Adipose tissue (tissue), 3 donors: ENCODE data around the gene MAP4K5. TPM values are rescaled to one million over a fixed set of nuclear protein-coding genes. Genes with fewer than 3 reads are reported as not detected.

Experiments
- H3K27ac ChIP-seq: one replicate; pipeline ENCODE4 v1.5.1; 2013; ENCODE audit warnings: low read depth, low read length
- WGBS, 3 donors: extraction: QIAGEN DNeasy Blood & Tissue Kit; methylation state at CpG; one replicate each; pipeline ENCODE4 v1.1.7; 2013; 5-methylcytosine and 5-hydroxymethylcytosine counted together
- polyA plus RNA-seq, 3 donors: library from polyadenylated mRNA; stranded (reverse); fragments of 200-250 nt; gene quantifications; one replicate each; pipeline ENCODE4 v1.2.3, GENCODE V29; 2013
- donor health status: healthy with polysubstance abuse.
- donor health status: Bipolar disorder and iron deficiency.
- donor health status: healthy.

MAP4K5 gene
- polyA plus RNA-seq, 3 donors = 13.0 to 23.6 (median 20.6) TPM

- 82 to 85% (median 85%) methylated on average over 3 of the region's 3 CpGs for WGBS, 3 donors
- no peak overlapping the region for H3K27ac ChIP-seq
Observed at GRCh38 chr14:50534416-50534815, 2.0 kb upstream of the MAP4K5 start.

- no peak overlapping the region for H3K27ac ChIP-seq
- 69 to 89% (median 74%) methylated on average over 3 of the region's 3 CpGs for WGBS, 3 donors
Observed at GRCh38 chr14:50533806-50534205, 1.4 kb upstream of the MAP4K5 start.

- no peak overlapping the region for H3K27ac ChIP-seq
- 12 to 34% (median 30%) methylated on average over 5 of the region's 5 CpGs for WGBS, 3 donors
Observed at GRCh38 chr14:50533241-50533705, 904 bp upstream of the MAP4K5 start.

DNA sequence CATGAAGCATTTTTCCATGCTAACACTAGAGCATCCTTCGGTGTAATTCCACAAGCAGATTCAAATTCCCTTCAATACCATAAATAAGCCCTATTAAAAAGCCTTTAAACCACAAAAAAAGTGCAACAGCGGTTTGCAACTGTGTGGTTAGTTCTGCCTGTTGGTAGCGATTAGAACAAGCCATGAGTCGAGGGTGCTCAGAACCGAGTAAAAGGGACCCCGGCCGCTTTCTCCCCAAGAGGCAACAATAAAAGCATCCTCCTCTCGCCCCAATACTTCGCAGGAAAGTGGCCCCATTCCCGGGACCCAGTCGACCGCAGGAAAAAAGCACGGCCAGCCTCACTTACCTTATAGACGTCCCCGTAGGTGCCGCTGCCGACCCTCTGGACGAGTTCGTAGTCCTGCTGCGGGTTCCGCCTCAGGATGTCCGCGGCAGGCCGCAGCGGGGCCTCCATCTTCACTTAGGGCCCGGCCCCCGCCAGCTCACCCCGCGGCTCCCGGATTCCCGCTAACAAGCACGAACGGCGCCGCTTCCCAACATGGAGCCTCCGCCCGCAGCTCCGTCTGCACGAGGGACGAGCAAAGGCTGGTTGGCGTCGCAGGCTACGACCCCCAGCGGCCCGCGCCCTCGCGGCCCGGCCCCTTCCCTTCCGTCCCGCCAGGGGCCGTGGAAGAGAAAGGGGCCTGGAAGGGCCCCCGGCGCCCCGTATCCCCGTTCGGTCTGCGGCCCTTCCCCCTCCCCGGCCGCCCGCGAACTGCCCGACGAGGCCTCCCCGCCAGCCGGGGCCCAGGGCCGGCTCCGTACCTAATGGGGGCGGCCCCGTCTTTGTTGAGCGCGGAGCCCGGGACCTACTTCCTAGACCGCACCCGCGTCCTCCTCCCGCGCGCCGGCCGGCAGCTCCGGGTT is 521 bp downstream of the MAP4K5 start:
- WGBS, 3 donors = 0 to 1% (median 1%) methylated on average over 53 to 82 of the region's 82 CpGs
- H3K27ac ChIP-seq = peak overlapping the region; percentile 96

- 33 to 40% (median 36%) methylated on average over 8 of the region's 8 CpGs for WGBS, 3 donors
- no peak overlapping the region for H3K27ac ChIP-seq
Observed at GRCh38 chr14:50530794-50531365, 1.5 kb downstream of the MAP4K5 start.

DNA sequence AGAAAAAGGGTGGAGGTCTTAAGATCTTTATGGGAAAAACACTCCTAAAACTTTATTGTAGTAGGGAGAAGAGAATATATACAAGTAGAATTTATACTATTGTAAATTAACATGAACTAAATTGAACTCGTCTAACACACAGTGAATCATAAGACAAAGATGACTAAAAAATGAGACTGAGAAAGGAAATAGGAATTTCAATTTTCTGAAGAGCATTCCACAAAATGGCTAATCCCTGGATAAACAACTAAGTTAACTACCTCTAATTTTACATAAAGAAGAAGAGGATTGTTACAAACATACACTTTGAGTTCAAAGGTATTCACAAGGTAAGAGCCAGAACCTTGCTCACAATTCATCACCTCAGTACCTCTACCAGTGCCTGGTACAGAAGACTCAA is 2.0 kb downstream of the MAP4K5 start:
- no peak overlapping the region for H3K27ac ChIP-seq
- WGBS, 3 donors = 45 to 62% (median 49%) methylated on average over 1 of the region's 1 CpG

- H3K27ac ChIP-seq = no peak overlapping the region
Observed at GRCh38 chr14:50529288-50530179, 2.8 kb downstream of the MAP4K5 start.

DNA sequence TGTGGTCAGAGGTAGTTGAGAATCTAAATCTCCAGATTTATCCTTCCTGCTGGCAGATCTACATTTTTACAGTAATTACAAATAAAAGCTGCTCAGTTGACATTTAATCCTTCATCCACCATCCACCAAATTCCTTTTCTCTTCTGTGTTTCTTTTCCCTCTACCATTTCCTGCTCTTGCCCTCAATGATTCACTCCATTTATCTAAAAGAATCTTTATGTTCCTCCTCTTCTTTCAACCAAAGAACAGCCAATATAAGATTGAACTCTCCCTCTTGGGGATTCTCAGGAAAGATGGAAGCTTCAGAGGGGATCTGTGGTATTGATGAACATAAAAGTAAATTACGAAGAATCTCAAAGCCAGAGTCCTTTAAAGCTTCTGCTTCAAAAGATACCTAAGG is 4.4 kb downstream of the MAP4K5 start:
- 90 to 97% (median 95%) methylated on average over 1 of the region's 1 CpG for WGBS, 3 donors
- H3K27ac ChIP-seq = no peak overlapping the region

More at GRCh38 chr14:50529288-50530179, 2.8 kb downstream of the MAP4K5 start:
- WGBS, 3 donors = 68 to 84% (median 69%) methylated on average over 6 of the region's 6 CpGs

DNA sequence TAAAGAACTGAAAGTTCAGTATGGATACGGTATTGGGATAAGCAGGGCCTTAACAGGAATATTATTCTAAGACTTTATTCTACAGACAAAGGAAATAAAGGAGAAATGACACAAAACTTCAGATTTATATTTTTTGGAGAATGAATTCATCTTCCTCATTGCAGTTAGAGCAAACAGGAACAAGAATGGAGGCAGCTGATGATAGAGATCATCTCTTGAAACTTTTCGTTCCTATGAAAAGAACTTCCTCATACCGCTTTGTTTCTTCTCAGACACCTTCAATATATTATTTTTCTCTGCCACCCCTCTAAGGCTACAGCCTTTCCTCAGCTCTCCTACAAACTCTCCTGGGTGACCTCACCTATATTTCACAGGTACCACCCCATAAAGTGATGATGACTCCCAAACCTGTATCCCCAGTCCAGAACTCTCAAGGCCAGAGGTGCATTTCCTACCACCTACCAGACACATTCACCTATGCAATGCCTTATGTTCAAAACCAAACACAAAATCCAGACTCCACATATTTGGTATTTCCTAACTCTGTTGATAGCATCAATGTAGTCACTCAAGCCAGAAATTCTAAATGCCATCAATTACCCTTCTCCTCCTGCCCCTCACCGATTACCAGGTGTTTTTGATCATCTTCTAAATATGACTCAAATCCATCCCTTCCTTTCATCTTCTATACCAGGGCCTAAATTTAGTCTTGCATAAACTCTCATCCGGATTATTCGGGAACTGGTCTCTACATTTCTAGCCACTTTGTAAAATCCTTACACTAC is 7.4 kb downstream of the MAP4K5 start:
- WGBS, 3 donors = 72 to 85% (median 76%) methylated on average over 6 of the region's 6 CpGs
- H3K27ac ChIP-seq = no peak overlapping the region

- no peak overlapping the region for H3K27ac ChIP-seq
- WGBS, 3 donors = 73 to 83% (median 74%) methylated on average over 2 of the region's 2 CpGs
Observed at GRCh38 chr14:50524060-50524459, 8.3 kb downstream of the MAP4K5 start.

- 86 to 94% (median 87%) methylated on average over 5 of the region's 5 CpGs for WGBS, 3 donors
Observed at GRCh38 chr14:50523271-50524041, 8.9 kb downstream of the MAP4K5 start.

DNA sequence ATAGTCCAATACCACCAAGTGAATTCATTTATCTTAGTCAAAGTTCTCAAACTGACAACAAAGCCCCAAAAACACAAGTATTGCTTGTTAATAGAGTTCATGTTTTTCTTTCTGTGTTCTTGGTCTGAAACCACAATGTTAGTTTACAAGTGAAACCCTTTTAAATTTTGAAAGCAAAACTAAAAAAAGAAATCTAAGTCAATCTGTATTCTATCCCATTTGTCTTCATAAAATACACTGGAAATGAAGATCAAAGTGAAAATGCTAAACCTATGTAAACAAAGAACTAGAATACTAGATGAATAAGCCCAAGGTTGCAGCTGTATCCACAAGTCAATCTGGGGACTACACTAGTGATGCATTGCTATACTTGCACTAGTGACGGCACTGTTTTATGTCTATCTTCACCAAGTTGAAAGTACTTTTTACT is 10.4 kb downstream of the MAP4K5 start:
- H3K27ac ChIP-seq = no peak overlapping the region
- WGBS, 3 donors = 41 to 94% (median 76%) methylated on average over 1 of the region's 1 CpG

More at GRCh38 chr14:50523271-50524041, 8.9 kb downstream of the MAP4K5 start:
- no peak overlapping the region for H3K27ac ChIP-seq

GRCh38 chr14:50520947-50521815 is 11.2 kb downstream of the MAP4K5 start:
- no peak overlapping the region for H3K27ac ChIP-seq
- 51 to 65% (median 61%) methylated on average over 5 of the region's 5 CpGs for WGBS, 3 donors

- WGBS, 3 donors = 84 to 96% (median 89%) methylated on average over 2 of the region's 2 CpGs
- no peak overlapping the region for H3K27ac ChIP-seq
Observed at GRCh38 chr14:50516091-50516490, 16.3 kb downstream of the MAP4K5 start.

DNA sequence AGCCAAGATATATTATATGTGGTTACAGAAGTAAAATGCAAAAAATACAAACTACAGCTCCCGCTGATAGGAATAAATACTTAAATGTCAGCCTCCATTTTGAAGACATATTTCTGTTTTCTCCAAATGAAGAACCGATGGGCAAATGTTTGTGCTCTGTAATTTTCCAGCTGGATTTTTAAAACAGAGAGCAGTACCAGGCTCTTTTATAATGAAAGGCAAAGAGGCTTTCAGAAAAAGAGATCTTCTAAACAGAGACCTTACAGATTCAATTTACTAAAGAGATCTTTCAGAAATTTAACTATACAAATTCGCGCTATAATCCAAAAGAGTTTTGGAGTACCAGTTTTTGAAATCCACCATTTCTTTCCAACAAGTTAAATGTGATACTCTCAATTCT is 19.9 kb downstream of the MAP4K5 start:
- H3K27ac ChIP-seq = no peak overlapping the region
- 94 to 98% (median 96%) methylated on average over 4 of the region's 4 CpGs for WGBS, 3 donors

GRCh38 chr14:50510157-50510556 is 22.2 kb downstream of the MAP4K5 start:
- 78 to 92% (median 89%) methylated on average over 7 of the region's 7 CpGs for WGBS, 3 donors
- H3K27ac ChIP-seq = no peak overlapping the region
